22Rv1 (cell line): ENCODE measurements around the gene KLHL40.

Experiments used
- ZFX ChIP-seq: fragments of 450-650 bp; IDR thresholded peaks from 2 replicates; pipeline ENCODE4 v1.6.1; 2017; ENCODE audit warnings: antibody characterized with exemption, borderline replicate concordance
- TF ChIP-seq, protein P1 (sequence below): fragments of 450-650 bp; IDR thresholded peaks from 2 replicates; pipeline ENCODE4 v1.5.1; 2017; ENCODE audit warnings: mild to moderate bottlenecking

DNA sequence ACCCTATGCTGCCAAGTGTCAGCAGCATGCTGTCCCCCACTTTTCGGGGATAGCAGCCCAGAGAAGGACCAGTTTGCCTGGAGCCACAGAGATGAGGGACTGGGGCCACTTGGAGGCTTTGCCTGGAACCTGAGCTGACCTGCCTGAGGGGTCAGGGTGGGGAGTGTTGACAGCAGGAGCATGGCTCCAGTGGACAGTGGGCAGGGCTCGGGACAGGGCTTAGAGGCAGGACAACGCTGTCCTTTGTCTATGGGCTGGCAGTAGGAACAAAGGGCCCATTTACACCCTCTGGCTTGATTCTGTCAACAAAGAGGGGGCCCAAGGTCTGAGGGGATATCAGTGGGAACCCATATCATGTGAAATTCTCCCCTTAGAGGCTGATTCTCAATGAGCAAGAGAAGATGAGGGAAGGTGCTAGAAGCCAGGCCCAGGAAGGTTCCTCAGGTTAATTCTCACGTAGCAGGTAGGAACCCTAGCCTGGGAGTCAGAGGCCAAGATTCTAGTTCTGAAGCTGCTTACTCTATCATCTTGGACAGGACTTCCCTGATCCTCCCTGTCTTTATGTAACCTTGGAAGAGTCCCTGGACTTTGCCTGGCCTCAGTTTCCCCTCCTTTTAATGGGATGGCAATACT is 47.0 kb downstream of the KLHL40 start:
- TF ChIP-seq ZFX = no peak
- TF ChIP-seq, protein P1, sequence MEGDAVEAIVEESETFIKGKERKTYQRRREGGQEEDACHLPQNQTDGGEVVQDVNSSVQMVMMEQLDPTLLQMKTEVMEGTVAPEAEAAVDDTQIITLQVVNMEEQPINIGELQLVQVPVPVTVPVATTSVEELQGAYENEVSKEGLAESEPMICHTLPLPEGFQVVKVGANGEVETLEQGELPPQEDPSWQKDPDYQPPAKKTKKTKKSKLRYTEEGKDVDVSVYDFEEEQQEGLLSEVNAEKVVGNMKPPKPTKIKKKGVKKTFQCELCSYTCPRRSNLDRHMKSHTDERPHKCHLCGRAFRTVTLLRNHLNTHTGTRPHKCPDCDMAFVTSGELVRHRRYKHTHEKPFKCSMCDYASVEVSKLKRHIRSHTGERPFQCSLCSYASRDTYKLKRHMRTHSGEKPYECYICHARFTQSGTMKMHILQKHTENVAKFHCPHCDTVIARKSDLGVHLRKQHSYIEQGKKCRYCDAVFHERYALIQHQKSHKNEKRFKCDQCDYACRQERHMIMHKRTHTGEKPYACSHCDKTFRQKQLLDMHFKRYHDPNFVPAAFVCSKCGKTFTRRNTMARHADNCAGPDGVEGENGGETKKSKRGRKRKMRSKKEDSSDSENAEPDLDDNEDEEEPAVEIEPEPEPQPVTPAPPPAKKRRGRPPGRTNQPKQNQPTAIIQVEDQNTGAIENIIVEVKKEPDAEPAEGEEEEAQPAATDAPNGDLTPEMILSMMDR = no peak
